Activated CD4-positive, alpha-beta T cell treated with anti-CD3 and anti-CD28 coated beads, Interleukin-2, Interleukin-4, amounts not matched to agents 100 ng/mL and 50 ng/mL, durations not matched to agents 16 hours and 8 hours (primary cell): ENCODE results near the gene TSC22D2.

Source experiments
- DNase-seq: peaks from one replicate; pipeline ENCODE4 v3.0.0-alpha.2; 2020; ENCODE audit warnings: low spot score

TSC22D2 gene

DNA sequence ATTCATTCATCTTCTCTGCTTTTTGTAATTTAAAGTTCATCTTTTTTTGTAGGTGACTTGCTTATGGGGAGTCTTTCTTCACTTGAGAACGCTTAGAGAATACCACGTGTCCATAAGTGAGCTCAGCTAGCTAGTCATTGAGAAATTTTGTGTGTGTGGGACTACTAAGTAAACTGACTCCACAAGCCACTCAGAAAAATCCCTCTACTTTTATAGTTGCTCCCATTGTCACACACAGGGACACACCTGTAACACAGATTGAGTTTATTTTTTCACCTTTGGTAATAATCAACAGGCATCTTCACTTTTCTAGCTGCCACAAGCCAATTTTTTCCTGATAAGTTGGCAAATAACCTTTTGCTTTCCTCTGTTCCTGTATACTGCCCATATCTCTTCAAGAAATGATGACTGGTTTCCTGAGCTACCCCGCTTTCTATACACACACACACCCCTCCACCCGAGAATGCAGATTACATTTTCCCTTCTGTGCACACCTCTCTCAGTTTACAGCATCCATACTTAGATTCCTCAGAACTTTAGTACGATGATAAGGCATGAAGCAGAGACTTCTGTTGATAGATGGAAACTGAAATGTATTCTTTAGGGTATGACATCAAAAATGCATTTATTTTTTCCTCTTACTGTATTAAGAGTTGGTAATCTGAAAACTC, 4.6 kb downstream of the TSC22D2 start:
- DNase-seq = peak; percentile 32

DNA sequence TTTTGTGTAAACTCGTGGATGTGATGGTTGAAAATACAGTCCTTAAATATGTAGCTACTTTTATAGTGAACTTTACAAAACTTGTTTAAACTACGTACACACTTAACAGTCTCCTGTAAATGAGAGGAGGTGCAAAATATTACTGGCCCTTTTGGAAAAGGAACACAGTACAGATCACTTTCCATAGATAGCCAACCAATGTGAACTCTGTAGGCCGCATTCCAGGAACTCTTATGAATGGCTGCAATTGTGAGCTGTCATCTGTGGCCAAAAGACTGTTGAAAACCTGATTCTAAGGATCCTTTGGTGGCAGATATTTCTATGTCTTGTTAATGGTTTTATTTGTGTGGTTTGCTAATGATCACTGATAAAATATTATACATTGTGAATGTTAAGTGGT, 6.2 kb downstream of the TSC22D2 start:
- no peak for DNase-seq

DNA sequence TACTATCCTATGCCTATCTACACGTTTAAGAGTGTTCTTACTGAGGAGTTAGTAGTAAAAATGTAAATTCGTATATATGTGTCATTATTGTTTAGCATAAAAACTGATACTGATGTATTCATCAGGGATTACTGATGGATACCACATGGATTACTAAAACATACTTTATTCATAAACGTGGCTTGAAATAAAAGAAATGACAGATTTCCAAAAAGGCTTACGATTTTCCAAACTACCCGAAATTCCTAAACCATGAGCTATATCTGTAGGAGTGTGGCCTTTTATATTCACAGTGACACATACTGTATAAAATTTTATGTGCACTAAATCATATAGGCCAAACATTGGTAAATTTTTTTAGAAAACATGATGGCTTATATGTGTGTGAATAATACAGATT, 6.9 kb downstream of the TSC22D2 start:
- DNase-seq = no peak

DNA sequence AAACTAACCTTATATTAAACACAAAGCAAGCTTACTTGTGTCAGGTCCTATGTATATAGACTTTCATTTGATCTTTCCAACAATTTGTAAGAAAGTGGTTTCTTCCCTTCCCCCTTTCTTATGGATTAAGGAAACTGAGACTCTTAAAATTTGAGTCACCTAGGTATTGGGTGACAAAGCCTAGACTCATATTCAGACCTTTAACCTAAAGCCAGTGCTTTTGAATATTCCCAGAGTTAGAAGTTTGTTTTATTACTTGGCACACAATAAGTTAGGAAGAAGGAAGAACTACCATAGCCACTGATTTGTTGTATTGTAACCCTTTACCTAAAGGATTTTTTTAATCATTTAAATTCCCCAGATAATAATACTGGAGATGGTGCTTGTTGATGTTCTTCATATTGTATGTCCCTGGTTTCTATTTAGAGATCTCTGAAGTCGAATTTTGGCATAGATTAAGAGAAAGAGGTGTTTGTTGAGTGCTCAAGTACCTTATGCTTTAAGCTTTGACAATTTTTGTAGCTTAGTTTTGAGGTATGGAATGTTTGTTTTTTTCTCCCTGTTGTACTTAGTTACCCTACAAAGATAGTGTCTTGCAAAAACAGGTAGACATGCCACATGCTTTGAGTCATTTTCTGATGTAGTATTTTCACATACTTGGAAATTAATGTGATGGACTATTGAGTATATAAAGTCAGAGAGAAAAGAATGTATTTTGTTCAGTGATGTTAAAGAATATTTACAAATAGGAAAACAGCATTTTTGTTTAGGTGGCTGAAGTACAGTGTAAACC, 11.2 kb downstream of the TSC22D2 start:
- DNase-seq = no peak

DNA sequence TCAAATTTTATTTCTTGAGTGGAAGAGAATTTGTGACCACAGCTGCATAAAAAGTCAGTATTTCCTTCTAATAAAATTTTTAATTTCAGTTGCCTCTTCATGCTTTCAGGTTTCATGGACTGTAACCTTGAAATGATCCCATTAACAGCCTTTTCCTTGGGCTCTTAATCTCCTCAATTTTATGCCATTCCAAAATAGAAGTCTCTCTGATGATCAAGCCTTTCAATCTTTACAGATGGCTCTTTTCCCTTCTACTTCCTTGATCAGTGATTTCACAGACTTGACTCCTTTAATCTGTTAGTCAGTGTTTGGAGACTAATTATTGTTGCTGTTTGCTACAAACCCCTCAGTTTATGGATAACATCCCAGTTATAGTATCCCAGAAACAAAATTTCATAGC, 11.9 kb downstream of the TSC22D2 start:
- DNase-seq = no peak

DNA sequence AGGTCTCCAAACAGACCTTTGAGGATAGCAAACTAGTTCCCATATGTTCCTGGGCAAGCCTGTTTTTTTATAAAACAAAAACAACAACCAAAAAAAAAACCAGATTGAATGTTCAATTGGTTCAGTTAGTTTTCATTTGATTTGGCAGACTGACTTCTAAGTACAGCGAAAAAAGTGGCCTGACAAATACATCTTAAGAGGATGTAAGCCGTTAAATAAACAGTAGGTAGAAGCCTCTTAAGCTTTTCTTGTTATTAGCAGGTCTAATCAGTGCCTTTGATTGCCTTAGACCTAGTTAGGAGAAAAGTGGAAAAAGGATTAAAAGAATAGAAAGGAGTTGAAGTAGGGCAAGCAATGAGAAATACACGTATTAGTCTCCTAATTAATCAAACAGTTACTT, 13.2 kb downstream of the TSC22D2 start:
- no peak for DNase-seq

DNA sequence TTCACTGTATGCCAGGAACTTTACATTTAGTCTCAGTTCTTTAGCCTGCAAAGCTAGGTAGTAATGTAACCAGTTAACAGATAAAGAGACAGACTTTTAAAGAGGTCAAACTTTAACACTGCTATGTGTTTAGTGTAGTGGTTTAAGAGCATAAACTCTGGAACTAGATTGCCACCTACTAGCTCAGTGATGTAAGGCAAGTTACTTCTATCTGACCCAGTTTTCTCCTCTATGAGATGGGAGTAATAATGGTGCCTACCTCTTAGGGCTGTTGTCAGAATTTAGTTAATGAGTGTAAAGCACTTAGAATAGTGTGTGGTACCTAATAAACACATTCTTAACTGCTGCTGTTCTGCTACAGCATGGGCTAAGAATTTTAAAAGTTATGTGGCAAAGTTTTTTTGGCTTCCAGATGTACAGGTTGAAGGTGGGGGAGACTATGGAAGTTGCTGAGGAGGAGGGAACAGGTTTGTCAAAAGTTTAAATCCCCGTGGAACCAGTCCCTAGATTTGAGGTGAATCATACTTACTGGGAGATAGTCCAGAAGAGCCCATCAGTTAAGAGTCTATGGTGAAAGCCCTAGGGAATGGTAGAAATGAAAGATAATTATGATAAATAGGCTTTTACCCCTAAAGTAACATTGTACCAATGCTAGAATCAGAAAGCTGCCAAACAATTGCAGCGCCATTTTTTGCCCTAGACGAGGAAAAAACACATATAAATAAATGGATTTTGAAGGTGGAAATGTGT, 13.9 kb downstream of the TSC22D2 start:
- DNase-seq = no peak

DNA sequence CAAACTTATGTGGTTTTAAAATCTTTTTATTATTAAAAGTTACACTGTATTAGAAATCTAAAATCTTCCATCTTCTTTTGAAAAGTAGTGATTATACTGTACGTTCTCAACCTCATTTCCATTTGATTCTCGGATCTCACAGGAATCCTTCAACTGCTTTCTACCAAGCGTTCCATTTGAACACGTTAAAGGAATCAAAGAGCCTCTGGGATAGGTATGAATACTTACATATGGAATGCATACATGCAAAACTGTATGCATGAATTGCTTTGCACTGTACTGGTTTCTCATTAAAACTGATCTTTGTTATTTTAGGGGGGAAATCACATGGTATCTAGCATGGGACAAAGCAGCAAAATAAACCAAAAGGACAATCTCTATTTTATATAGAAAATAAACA, 14.8 kb downstream of the TSC22D2 start:
- no peak for DNase-seq

DNA sequence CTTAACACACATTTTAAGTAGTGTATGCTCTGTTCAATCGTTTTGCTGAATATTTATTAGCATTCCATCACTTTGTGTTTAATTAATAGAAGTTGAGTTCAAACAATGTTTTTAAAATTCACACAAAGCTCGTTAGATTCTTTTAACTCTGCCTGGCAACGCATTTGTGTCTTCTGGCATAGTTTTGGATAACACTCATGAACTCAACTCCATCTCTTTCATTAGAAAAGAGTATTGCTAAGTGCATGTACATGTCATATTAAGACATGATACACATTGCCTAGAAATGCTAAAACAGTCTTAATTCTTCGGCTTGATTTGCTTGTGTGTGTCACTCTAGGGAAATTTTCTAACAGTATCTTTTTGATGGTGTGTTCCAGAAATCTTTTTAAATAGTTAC, 15.7 kb downstream of the TSC22D2 start:
- no peak for DNase-seq

DNA sequence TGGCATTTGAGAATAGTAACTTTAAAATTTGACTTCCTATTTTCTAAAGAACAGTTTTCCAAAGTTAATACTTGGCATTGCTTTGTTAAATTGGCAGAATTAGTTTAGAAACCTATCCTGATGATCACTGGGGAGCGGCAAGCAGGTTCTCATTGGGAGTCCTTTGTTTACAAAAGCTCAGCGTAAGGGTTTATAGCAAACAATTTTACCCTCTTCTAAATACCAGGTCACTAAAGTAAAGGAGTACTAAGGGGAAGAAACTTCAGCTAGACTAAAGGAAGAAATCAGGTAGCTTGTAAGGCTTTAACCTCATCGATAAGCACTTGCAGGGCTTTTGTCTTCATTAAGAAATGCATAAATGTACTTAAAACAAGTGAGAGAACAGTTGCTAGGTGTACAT, 18.2 kb downstream of the TSC22D2 start:
- no peak for DNase-seq

DNA sequence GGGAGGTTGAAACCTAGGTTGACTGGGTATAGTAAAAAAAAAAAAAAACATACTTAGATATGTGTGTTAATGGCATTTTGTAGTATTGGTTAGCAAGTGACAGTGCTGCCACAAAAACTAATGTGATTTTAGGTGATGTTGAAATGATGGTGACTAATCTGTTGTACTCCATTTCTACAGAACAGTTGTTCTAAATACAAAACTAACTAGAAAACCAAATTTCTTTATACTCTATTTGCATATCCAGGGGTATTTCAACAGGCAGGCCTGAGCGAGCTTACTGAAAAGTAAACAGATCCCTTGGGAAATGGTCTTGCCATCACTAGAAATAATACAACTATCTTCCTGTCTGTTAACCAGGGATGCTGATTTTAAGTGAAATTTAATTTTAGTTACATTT, 20.5 kb downstream of the TSC22D2 start:
- no peak for DNase-seq

DNA sequence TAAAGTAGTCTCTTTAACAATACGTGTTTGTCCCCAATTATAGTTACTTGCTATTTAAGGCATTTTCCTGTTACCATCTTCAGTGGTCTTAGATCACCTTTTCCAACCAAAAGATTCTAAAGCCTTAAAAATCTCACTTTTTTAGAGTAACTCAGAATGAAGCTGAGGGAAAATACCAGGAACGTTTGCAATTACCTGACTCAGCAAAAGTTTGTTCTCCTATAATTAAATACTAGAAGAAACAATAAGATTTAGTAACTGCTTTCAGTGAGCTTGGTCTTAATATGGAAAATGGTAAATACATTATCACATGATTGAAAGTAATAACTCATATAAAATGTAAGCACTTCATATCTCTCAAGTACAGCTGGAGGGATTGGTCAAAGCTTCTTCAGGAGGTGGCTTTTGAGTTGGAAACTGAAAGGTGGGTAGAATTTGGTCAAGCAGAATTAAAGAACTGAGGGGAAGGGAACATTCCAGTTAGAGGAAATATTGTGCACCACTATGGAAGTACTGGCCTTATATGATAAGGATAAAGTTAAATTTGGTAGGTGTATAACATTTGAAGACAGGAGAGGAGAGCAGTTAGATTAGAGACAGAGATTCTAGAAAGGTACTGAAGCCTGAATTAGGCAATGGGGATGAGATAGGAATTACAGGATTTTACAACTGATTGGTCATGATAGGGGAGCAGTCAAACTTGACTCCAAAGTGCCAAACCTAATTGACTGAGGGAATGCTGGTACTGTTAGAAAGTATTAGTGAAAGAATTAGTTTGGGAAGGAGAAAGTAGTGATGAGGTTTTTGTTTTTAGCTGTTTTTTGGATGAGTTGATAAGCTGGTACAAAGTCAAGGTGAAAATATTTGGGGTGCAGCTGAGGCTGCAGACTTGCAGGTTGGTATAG, 21.9 kb downstream of the TSC22D2 start:
- no peak for DNase-seq

DNA sequence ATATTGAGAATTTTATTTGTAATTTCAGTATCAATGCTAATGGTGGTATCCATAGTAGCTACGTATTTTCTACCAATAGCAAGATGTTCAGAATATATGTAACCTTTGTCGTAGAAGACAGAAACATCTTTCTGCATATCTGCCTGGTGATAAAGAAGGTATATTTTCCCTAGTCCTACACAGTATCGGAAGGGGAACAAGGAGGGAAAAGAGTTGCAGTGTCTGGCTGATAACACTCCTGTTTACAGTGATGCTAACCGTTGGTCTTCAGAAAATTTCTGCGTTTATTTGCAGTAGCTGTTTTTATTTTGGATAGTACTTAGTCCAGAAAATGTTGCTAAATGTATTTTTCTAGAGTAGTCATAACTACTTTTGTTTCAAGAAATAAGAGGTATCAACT, 25.2 kb downstream of the TSC22D2 start:
- DNase-seq = no peak

DNA sequence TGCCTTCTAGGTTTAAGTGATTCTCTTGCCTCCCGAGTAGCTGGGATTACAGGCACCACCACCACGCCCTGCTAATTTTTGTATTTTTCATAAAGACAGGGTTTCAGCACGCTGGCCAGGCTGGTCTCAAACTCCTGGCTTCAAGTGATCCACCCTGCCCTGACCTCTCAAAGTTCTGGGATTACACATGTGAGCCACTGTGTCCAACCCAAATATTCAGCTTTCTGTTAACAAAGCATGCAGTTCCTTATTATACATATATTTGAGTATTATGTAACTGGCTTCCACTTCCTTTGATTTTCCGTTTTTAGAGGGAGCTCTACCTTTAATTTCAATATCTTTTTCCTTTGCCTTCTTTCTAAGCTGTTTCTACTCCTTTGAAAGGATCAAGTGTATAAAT, 26.1 kb downstream of the TSC22D2 start:
- no peak for DNase-seq

DNA sequence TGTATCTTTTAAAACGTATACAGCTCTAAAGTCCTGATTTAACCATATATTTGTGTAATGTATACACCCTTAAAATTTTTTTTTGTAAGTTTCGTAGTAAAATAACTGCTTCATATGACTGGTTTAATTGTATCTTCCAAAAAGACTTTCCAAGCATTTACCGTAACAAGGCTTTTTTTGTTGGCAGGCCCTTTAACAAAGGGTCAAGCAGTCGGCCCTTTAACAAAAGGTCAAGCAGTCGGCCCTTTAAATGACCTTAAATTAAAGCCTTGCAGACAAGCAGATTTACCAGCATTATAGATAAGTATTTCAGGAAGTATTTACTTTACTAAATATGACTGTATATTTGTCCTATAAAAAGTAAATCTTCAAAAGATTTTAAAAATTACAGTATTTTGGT, 28.1 kb downstream of the TSC22D2 start:
- DNase-seq = no peak

DNA sequence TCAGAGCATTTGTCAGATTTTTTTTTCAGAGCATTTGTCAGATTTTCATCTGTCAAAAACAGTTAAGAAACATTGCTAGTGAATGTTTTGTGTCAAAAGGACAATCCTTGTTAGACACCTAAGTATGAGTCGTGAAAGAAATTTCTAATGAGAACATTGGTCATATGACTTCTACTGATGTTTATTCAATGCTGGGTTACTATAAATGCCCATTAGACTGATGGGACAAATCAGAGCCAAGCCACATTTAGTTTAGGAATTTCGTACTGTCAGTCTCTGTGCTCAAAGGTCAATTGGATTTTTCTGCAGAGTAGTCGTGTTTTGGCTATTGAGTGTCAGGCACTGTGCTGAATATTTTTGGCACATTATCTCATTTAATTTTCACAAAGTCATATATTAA, 31.6 kb downstream of the TSC22D2 start:
- DNase-seq = no peak

DNA sequence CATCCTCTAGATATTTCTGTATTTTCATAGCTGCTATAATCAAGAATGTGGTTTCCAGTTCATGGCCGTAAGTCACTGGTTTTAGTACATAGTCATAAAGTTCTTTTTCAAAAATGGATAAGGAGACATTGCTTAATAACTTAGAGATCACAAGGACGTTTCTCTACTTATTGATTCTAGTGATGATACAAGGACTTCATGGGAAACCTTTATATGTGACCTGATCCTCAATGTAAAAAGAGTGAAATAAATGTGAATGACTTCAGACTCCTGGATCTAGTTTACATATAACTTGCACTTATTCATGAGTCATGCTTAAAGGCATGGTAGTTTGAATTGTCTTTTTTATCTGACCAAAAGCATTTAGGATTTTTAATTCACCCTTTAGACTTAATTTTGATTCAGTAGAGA, 35.2 kb downstream of the TSC22D2 start:
- DNase-seq = no peak

DNA sequence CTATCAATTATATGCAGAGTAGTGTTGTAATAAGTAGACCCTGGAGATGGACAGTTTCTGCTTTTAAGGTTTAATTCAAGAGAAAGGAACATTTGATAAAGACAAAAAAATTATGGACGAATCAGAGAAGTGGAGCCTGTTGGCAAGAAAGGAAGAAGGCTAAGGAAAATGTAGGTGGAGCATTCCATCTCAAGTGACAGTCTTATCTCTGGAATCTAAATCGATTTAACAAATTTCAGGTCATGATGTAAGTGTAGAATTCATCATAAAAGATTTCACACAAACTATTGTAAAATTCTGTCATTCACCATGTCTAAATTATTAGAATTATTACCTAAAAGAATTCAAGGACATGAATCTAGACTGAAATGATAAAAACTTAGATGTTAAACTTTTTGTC, 36.3 kb downstream of the TSC22D2 start:
- DNase-seq = no peak

DNA sequence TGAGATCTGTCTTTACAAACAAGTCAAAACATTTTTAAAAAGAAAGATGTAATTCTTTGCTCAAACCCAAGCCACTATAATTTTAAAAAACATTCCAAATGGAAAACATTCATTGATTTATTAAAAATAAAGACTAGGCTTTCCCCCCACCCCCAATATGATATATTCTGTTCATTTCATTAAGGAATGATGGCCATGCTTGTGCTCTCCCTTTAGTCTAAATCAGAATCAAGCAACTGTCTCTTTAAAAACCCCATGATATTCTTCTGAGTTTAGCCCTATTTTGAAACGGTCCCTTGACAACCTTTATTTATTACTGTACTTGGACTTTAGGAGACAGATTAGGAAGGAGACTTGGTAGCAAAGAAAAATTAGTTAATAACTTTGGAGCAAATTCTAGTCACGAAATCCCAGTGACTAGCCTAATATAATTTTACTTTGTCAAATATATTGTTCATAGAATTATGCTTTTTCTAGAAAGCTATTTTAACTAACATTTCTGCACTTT, 38.4 kb downstream of the TSC22D2 start:
- no peak for DNase-seq

DNA sequence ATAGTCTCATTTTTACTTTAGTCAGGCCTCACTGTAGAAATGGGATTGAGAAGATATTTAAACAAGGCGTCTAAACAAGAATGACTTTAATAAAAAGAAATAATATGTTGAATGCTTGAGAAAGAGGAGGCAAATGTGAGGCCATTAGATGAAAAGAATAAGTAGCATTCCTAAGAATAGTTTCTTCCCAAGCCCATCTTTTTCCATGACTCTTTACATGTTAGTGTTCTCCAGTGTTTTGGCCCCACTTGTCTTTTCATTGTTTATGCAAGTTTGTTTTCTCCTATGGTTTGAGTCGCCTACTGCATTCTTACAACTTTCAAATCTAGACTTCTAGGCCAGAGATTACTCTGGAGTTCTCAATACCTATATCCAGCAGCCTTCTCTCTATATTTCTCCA, 39.0 kb downstream of the TSC22D2 start:
- DNase-seq = no peak

DNA sequence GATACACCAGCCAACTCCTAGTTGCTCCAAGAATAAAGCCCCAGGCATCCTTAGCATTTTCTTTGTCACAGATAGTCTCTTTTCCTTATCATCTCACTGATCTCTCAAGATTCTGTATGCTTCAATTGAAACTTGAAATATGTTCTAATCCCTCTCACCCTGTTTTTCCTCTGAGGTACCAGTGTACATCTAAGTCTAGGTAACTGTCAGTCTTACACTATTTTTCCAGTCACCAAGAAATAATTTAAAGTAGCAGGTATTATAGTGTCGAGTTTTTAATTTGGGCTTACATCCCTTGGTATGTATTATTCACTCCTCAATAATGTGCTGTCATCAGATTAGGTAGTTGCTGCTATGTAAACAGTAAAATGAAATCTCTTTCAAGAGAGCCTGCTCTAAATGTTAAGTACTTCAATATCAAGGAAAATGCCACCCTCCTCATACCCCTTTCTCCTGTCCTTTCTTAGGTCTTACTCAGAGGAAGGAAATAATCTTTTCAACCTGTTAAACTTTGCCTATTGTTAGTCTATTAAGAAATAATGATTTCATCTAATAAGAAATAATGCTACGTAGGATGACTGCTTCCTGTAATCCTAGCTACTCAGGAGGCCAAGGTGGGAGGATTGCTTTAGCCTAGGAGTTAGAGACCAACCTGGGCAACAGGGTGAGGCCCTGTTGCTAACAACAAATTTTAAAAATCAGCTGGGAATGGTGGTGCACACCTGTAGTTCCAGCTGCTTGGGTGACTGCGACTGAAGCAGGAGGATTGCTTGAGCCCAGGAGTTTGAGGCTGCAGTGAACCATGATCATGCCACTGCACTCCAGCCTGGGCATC, 39.8 kb downstream of the TSC22D2 start:
- no peak for DNase-seq
